B cell (primary cell): ENCODE data around the gene CRTAC1.

Experiments used
- EZH2 ChIP-seq: IDR thresholded peaks from 2 replicates; pipeline ENCODE4 v1.6.1; 2012; ENCODE audit warnings: borderline replicate concordance, low read depth, mild to moderate bottlenecking, moderate library complexity, low read length; ENCODE audit not compliant: insufficient read depth, poor library complexity, severe bottlenecking
- TF ChIP-seq, protein P1 (sequence below): fragments of 200-600 bp; IDR thresholded peaks from one replicate; pipeline ENCODE4 v1.8.0; 2022; ENCODE audit warnings: antibody characterized with exemption, mild to moderate bottlenecking

DNA sequence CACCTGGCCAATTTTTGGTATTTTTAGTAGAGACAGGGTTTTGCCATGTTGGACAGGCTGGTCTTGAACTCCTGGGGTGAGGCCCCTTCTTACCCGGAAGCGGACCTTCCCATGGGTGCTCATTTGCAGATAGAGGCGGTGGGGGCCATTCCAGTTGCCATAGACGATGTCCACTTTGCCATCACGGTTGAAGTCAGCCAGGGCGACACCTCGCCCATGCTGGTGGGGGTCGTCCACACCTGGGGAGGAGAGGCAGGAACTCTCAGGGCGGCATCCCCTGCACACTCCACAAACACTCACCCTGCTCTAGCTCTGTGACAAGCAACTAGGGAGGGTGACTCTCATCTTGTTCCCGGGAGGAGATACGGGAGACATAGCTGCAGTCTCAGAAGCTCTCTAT is 125.8 kb downstream of the CRTAC1 start:
- TF ChIP-seq, protein P1, sequence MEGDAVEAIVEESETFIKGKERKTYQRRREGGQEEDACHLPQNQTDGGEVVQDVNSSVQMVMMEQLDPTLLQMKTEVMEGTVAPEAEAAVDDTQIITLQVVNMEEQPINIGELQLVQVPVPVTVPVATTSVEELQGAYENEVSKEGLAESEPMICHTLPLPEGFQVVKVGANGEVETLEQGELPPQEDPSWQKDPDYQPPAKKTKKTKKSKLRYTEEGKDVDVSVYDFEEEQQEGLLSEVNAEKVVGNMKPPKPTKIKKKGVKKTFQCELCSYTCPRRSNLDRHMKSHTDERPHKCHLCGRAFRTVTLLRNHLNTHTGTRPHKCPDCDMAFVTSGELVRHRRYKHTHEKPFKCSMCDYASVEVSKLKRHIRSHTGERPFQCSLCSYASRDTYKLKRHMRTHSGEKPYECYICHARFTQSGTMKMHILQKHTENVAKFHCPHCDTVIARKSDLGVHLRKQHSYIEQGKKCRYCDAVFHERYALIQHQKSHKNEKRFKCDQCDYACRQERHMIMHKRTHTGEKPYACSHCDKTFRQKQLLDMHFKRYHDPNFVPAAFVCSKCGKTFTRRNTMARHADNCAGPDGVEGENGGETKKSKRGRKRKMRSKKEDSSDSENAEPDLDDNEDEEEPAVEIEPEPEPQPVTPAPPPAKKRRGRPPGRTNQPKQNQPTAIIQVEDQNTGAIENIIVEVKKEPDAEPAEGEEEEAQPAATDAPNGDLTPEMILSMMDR: no peak
- TF ChIP-seq EZH2: no peak
